SK-N-MC (cell line): ENCODE measurements around the gene FBXW11.

Experiments
- EZH2 ChIP-seq: fragments of 200-600 bp; sonication (generic); IDR thresholded peaks from one replicate; pipeline ENCODE4 v1.6.1; 2017; ENCODE audit warnings: antibody characterized with exemption
- POLR2AphosphoS5 ChIP-seq: IDR thresholded peaks from 2 replicates; pipeline ENCODE4 v1.6.1; 2012; ENCODE audit warnings: mild to moderate bottlenecking, low read depth, low read length, borderline replicate concordance

GRCh38 chr5:171830686-171831085 lies 175.8 kb downstream of the FBXW11 start:
- no peak for TF ChIP-seq POLR2AphosphoS5
- TF ChIP-seq EZH2: no peak
